ENCODE measurements around the gene NEK1.

Gene NEK1

GRCh38 chr4:169351872-169352271 is 260.5 kb downstream of the NEK1 start:
- no peak for DNase-seq

- no peak for DNase-seq
Observed at GRCh38 chr4:169348541-169348940, 263.8 kb downstream of the NEK1 start.

- no peak for DNase-seq
Observed at GRCh38 chr4:169346840-169347239, 265.5 kb downstream of the NEK1 start.

- DNase-seq: no peak
Observed at GRCh38 chr4:169345316-169345721, 267.1 kb downstream of the NEK1 start.
